Activated CD8-positive, alpha-beta memory T cell treated with anti-CD3 and anti-CD28 coated beads, Interleukin-2, amount 50 U/mL, for 24 hours (primary cell): ENCODE measurements around the gene AEN.

ENCODE experiments used
- DNase-seq: peaks from one replicate; pipeline ENCODE4 v3.0.0-alpha.2; 2020; ENCODE audit errors: extremely low read depth

The AEN gene

DNA sequence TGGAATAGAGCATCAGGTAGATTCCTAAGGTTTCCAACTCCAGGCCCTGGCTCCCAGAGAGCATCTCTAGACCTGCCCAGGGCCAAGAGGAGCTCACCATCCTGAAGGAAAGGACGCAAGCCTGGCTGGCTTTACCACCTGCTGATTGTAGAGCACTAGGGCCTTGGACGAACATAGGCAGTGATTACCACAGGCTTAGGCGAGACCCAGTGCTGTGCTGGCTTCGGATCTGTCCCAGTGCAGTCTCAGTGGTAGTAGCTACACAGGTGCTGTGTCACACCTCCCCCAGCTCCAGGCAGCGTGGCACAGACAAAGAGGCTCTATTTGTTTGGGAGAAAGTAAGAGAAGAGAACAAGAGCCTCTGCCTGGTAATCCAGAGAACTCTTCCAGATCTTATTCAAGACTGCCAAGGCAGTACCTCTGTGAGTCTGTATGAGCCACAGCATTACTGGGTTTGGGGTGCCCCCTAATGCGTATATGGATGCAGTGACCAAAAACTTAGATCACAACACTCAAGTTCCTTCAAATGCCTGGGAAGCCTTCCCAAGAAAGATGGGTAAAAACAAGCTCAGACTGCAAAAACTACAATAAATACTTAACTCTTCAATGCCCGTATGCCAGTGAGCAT lies 43.1 kb downstream of the AEN start:
- no peak for DNase-seq

GRCh38 chr15:88674661-88675060 lies 53.5 kb downstream of the AEN start:
- no peak for DNase-seq

DNA sequence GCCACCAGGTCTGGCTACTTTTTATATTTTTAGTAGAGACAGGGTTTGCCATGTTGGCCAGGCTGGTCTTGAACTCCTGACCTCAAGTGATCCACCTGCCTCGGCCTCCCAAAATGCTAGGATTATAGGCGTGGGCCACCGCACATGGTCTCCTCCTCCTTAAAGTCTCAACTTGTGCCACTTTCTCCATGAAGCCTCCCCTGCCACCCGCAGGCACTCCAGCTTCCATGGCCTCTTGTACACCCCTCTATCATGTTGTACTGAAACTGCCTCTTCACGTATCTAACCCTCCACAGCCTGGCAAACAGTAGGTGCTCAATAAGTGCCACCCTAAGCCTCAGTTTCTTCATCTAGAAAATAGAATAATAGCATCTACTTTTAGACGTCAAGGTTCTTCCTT lies 57.6 kb downstream of the AEN start:
- DNase-seq: no peak

DNA sequence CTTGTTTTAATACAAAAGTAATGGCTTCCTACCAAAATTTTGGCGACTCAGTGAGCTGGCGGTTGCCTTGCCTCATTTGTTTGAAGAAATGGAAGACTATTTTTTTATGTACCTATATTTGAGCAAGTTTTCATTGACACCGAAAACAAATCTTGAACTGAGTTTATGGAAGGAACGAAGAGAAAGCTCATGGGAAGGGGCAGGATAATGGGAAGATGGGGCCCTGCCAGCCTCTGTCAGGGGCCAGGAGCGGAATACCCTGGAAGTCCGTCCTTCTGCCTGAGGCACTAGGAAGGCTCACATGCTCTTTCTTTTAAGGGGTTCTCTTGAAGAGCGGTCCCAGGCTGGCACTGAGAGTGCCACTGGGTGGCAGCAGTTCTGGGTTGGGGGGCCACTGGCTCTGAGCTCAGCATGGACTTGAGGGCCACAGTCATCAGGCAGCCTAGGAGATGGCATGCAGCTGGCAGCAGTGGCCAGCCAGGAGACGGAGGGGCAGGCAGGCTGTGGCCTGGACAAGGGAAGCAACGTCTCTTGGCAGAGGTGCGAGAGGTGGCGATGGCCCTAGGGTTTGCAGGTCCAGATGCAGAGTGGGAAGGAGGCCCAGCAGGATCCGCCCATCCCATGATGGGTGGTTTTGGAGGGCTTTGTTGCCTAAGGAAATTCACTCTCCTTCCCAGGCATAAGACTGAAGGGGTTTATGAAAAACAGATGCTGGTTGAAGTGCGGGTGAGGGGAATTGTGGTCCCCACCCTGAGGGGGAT lies 59.3 kb downstream of the AEN start:
- no peak for DNase-seq

DNA sequence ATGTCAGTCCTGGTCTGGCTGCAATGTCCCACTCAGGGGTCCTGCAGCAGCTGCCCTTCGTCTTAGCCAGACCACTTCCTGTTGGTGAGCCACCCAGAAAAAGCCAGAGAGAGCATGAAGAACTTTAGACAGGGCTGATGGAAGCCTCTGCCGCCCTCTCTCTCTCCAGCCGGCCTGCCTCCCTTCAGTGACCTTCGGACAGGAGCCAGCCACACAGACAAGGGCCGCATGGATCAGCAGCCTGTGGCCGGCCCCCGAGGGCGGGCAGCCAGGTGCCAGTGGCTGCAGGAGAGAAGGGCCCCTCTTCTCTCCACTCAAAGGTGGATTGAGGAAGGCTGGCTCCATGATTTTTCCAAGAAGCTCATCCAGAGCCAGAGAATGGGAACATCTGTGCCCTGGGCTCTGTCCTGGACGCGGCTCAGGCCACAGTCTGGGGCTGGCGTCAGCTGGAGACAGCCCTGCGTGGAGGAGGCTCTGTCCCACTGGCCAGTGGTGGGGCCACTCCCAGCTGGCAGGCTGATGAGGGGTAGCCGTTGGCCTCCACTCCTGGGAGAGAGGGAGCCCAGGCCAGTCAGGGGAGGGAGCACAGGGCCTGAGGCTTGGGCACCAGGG lies 60.6 kb downstream of the AEN start:
- DNase-seq: no peak
